ENCODE results near the gene SRMS.

The SRMS gene

GRCh38 chr20:63546256-63546955 lies 1.1 kb downstream of the SRMS start:
- TF ChIP-seq CTCF (IDR thresholded peaks at IDR 0.05; ENCODE audit: low read length) (no peak), EZH2phosphoT487 (IDR thresholded peaks at IDR 0.05; ENCODE audit: low read length) (no peak), EZH2 (optimal IDR thresholded peaks at IDR 0.05; ENCODE audit: low read depth, low read length) (no peak)
- no peak overlapping the region for H3K4me3 ChIP-seq (ENCODE audit: low read length)
- no peak overlapping the region for H2AFZ ChIP-seq (ENCODE audit: low read length)
- no peaks in the 10 kb centered on the region for H3K9me3 ChIP-seq (replicated peaks; ENCODE audit: insufficient read depth, low read length)
- no peak for DNase-seq
- no peak overlapping the region for H3K27ac ChIP-seq (ENCODE audit: low read length)
- H3F3A ChIP-seq (ENCODE audit: insufficient read depth, low read length): no peaks in the 10 kb centered on the region
- peaks cover 96% of the 10 kb centered on the region for H3K27me3 ChIP-seq (replicated peaks; ENCODE audit: insufficient read depth, low read length)
- H3K36me3 ChIP-seq (replicated peaks; ENCODE audit: insufficient read depth, low read length): no peaks in the 10 kb centered on the region
- H3K4me2 ChIP-seq (ENCODE audit: low read depth, low read length): no peak overlapping the region
- H4K20me1 ChIP-seq (ENCODE audit: insufficient read depth, low read length): no peaks in the 10 kb centered on the region; the same call in 1 of the 2 replicates
- no peaks in the 10 kb centered on the region for H3K79me2 ChIP-seq (ENCODE audit: low read length)
- no peaks in the 10 kb centered on the region for H3K4me1 ChIP-seq (ENCODE audit: low read length)
- H3K9ac ChIP-seq (ENCODE audit: low read length): no peak overlapping the region
- H3K9me2 ChIP-seq (replicated peaks; ENCODE audit: insufficient read depth, low read length): no peaks in the 10 kb centered on the region

GRCh38 chr20:63545814-63546213 lies 1.7 kb downstream of the SRMS start:
- no peaks in the 10 kb centered on the region for H3K9me2 ChIP-seq (replicated peaks; ENCODE audit: insufficient read depth, low read length)
- H2AFZ ChIP-seq (ENCODE audit: low read length): no peak overlapping the region
- no peak overlapping the region for H3K4me2 ChIP-seq (ENCODE audit: low read depth, low read length)
- H3K36me3 ChIP-seq (replicated peaks; ENCODE audit: insufficient read depth, low read length): no peaks in the 10 kb centered on the region
- no peaks in the 10 kb centered on the region for H3K4me1 ChIP-seq (ENCODE audit: low read length)
- H3K9ac ChIP-seq (ENCODE audit: low read length): no peak overlapping the region
- no peaks in the 10 kb centered on the region for H3F3A ChIP-seq (ENCODE audit: insufficient read depth, low read length)
- H3K27me3 ChIP-seq (replicated peaks; ENCODE audit: insufficient read depth, low read length): peaks cover 96% of the 10 kb centered on the region
- H3K9me3 ChIP-seq (replicated peaks; ENCODE audit: insufficient read depth, low read length): no peaks in the 10 kb centered on the region
- no peak overlapping the region for H3K27ac ChIP-seq (ENCODE audit: low read length)
- H3K4me3 ChIP-seq (ENCODE audit: low read length): no peak overlapping the region
- no peaks in the 10 kb centered on the region for H3K79me2 ChIP-seq (ENCODE audit: low read length)
- TF ChIP-seq CTCF (IDR thresholded peaks at IDR 0.05; ENCODE audit: low read length) (no peak), EZH2phosphoT487 (IDR thresholded peaks at IDR 0.05; ENCODE audit: low read length) (no peak), EZH2 (optimal IDR thresholded peaks at IDR 0.05; ENCODE audit: low read depth, low read length) (no peak)
- no peak for DNase-seq
- no peaks in the 10 kb centered on the region; the same call in 1 of the 2 replicates for H4K20me1 ChIP-seq (ENCODE audit: insufficient read depth, low read length)

- H3K27me3 ChIP-seq (replicated peaks; ENCODE audit: insufficient read depth, low read length): peaks cover 96% of the 10 kb centered on the region
- H3F3A ChIP-seq (ENCODE audit: insufficient read depth, low read length): no peaks in the 10 kb centered on the region
- no peaks in the 10 kb centered on the region for H3K4me1 ChIP-seq (ENCODE audit: low read length)
- no peaks in the 10 kb centered on the region for H3K36me3 ChIP-seq (replicated peaks; ENCODE audit: insufficient read depth, low read length)
- no peaks in the 10 kb centered on the region for H3K79me2 ChIP-seq (ENCODE audit: low read length)
- no peaks in the 10 kb centered on the region for H3K9me2 ChIP-seq (replicated peaks; ENCODE audit: insufficient read depth, low read length)
- H3K9me3 ChIP-seq (replicated peaks; ENCODE audit: insufficient read depth, low read length): no peaks in the 10 kb centered on the region
- no peak overlapping the region for H2AFZ ChIP-seq (ENCODE audit: low read length)
- H4K20me1 ChIP-seq (ENCODE audit: insufficient read depth, low read length): no peaks in the 10 kb centered on the region; the same call in 1 of the 2 replicates
- no peak overlapping the region for H3K4me3 ChIP-seq (ENCODE audit: low read length)
- H3K27ac ChIP-seq (ENCODE audit: low read length): no peak overlapping the region
- no peak overlapping the region for H3K9ac ChIP-seq (ENCODE audit: low read length)
- no peak overlapping the region for H3K4me2 ChIP-seq (ENCODE audit: low read depth, low read length)
- TF ChIP-seq EZH2phosphoT487 (IDR thresholded peaks at IDR 0.05; ENCODE audit: low read length) (no peak), EZH2 (optimal IDR thresholded peaks at IDR 0.05; ENCODE audit: low read depth, low read length) (no peak), CTCF (IDR thresholded peaks at IDR 0.05; ENCODE audit: low read length) (no peak)
- DNase-seq: no peak
These were observed 2.5 kb downstream of the SRMS start for GRCh38 chr20:63544958-63545516.

Measured in MM.1S (cell line).